Measurements from ENCODE around the gene YAE1.

GRCh38 chr7:39535720-39536119 is 30.5 kb upstream of the YAE1 start:
- TF ChIP-seq CTCF (IDR thresholded peaks at IDR 0.05; ENCODE audit: insufficient read depth, low read depth, low read length) = no peak
- TF ChIP-seq EZH2 (IDR thresholded peaks at IDR 0.05; ENCODE audit: insufficient read depth, low read length) = no peak

All from astrocyte (in vitro differentiated cells and primary cell).